ENCODE measurements around the gene GGA1.

DNA sequence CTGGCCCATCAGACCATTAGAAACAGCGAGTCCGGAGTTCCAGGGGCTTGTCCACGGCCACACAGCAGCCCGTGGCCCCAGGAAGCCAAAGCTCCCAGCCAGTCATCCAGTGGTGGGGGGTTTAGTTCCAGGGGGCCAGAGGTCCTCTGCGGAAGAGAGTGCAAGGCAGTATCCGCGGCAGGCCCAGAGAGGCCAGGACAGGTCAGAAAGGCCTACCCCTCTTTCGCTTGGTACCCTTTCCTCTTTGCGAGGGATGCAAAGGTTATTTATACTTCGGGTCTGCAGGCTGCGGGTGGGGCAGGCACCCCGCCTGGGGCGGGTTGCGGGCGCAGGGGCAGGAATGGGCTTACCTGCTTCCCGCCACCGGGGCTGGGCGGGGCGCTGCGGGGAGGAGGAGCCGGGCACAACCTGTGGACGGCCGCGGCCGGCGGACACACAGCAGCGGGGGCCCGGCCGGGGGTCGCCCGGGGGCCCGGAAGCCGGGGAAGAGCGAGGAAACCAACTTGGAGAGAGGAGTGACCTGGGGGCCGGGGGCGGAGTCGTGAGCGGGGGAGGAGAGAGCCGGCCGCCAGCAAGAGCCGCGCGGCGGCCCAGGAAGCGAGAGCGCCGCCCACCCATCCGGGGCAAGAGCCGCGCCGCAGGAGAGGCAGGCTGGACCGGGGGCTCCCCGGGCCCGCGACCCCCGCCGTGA, 30.6 kb downstream of the GGA1 start, which contains the start of gene SH3BP1:
- TF ChIP-seq, protein P1, sequence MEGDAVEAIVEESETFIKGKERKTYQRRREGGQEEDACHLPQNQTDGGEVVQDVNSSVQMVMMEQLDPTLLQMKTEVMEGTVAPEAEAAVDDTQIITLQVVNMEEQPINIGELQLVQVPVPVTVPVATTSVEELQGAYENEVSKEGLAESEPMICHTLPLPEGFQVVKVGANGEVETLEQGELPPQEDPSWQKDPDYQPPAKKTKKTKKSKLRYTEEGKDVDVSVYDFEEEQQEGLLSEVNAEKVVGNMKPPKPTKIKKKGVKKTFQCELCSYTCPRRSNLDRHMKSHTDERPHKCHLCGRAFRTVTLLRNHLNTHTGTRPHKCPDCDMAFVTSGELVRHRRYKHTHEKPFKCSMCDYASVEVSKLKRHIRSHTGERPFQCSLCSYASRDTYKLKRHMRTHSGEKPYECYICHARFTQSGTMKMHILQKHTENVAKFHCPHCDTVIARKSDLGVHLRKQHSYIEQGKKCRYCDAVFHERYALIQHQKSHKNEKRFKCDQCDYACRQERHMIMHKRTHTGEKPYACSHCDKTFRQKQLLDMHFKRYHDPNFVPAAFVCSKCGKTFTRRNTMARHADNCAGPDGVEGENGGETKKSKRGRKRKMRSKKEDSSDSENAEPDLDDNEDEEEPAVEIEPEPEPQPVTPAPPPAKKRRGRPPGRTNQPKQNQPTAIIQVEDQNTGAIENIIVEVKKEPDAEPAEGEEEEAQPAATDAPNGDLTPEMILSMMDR (IDR thresholded peaks at IDR 0.05; ENCODE audit: low read depth, low read length), result no peak
- TF ChIP-seq POLR2A (IDR thresholded peaks at IDR 0.05; ENCODE audit: extremely low read depth, insufficient read length) (no peak), MYC (IDR thresholded peaks at IDR 0.05; ENCODE audit: low read depth, low read length) (no peak)
